Dermis blood vessel endothelial cell (primary cell): ENCODE measurements around the gene RAB9B. TPM values are rescaled to one million over a fixed set of nuclear protein-coding genes. Genes with fewer than 3 reads are reported as not detected.
A peak's percentile ranks its signal among the peaks of the same experiment; 100 is the strongest.

Source experiments
- DNase-seq: peaks from one replicate; pipeline ENCODE4 v3.0.0; 2010
- total RNA-seq: library from RNA; depleted of rRNA; stranded (reverse); fragments of >200 nt; gene quantifications from 2 replicates; pipeline ENCODE4 v1.2.3, GENCODE V29; 2014

Gene RAB9B
- total RNA-seq, 1 donor from 2014 or later, result 0.68 TPM

- DNase-seq, result no peak
These were observed 25.1 kb downstream of the RAB9B start for GRCh38 chrX:103806862-103807474.

DNA sequence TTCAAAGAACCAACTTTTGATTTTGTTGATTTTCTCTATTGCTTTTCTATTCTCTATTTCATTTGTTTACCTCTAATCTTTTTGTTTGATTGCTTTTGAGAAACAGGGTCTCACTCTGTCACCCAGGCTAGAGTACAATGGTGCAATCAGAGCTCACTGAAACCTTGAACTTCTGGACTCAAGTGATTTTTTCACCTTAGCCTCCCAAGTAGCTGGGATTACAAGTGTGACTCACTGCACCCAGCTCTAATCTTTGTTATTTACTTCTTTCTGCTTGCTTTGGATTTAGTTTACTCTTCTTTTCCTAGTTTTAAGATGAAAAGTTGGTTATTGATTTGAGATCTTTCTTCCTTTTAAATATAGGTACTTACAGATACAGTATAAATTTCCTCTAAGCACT lies 26.2 kb downstream of the RAB9B start:
- no peak for DNase-seq

- no peak for DNase-seq
These were observed 31.7 kb downstream of the RAB9B start for GRCh38 chrX:103800318-103800717.

- DNase-seq, result no peak
These were observed 34.4 kb downstream of the RAB9B start for GRCh38 chrX:103797691-103798090.

DNA sequence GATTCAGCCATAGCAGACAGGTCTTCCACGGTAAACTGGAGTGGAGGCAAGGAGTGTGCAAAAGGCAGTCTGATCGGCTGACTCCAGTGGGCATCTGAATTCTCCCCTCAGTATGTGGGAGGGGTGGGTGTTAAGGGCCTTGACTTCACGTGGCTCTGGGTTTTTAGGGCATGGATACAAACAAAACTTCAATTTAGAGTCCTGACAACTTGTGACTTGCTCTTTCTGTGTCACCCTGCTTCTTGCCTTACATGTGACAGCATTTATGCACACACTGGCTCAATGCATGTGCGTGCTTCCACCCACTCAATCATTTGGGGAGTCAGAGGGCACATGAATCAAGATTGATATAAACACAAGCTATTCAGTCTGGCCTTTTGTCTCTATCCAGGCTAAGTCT lies 37.9 kb downstream of the RAB9B start:
- no peak for DNase-seq

GRCh38 chrX:103793545-103793940 lies 38.5 kb downstream of the RAB9B start:
- DNase-seq, result no peak

DNA sequence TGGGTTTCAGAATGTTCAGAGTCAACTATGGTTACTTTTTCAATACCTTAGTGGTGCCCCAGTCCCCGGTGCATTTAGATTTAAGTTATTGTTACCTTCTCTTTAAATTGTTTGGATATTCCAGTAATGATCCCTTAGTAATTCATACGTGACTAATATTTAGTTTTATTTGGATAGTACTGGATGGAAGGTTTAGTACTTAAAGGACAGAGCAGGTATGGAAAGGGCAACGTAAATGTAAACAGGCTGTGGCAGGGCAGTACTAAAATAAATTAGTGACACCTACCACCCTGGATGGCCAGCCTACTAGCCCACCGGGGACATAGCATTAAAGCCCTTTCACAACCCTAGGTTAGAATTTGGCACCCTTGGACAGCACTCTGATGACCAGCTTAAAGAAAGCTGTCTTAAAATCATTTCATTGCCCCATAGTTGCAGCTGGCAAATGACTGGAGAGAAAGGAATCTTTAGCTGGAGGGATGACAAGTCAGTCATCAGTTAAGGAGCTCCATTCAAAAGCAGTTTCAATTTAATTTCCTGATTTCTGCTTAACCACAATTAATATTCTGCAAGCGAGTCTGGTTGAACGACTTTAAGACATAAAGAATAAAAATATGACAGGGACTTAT lies 39.0 kb downstream of the RAB9B start:
- no peak for DNase-seq

GRCh38 chrX:103791826-103792485 lies 40.1 kb downstream of the RAB9B start:
- peak; percentile 6 for DNase-seq

- DNase-seq, result no peak
These were observed 40.8 kb downstream of the RAB9B start for GRCh38 chrX:103791228-103791627.

GRCh38 chrX:103789004-103789403 lies 43.1 kb downstream of the RAB9B start:
- no peak for DNase-seq

DNA sequence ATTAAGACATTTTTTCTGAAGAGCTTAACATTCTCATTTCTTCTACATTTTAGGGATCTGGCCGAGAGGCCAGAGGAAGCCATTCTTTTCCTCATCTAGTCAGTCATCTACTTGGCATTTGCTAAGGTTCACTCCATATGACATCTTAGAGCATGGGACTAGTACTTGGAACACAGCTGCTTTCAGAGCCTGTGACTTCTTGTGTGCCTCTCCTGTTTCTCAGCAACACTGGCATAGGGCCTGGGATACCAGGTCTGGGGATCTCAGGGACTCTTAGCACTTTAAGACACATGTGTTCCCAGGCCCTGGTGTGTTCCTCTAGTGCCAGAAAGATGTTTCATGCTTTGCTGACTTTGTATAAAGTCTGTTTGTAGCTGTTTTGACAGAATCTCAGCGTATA lies 48.1 kb downstream of the RAB9B start:
- DNase-seq, result no peak

DNA sequence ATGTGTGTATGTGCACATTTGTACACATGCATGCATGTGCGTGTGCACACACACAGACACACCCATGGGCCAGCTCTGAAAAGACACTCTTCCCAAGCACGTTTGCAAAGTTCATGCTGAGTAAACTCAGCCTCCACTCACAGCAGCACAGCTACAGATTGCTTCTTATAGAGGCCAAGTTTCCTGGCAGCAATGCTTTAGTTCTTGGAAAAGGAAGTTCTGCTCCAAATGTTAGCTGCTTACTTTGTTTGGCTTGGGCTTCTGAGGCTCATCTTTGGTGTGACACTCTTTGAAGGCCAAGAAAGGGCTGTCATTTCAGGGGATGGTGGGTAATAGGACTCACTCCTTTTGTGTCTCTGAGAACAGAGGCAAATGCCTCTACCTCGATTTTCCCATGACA lies 48.9 kb downstream of the RAB9B start:
- no peak for DNase-seq

- DNase-seq, result no peak
These were observed 49.4 kb downstream of the RAB9B start for GRCh38 chrX:103782640-103783039.

- no peak for DNase-seq
These were observed 50.4 kb downstream of the RAB9B start for GRCh38 chrX:103781706-103782105.

GRCh38 chrX:103781062-103781402 lies 51.0 kb downstream of the RAB9B start:
- no peak for DNase-seq

GRCh38 chrX:103780336-103781061 lies 51.6 kb downstream of the RAB9B start:
- no peak for DNase-seq

- DNase-seq, result peak; percentile 29
These were observed 52.8 kb downstream of the RAB9B start for GRCh38 chrX:103779141-103779789.

GRCh38 chrX:103776546-103776945 lies 55.5 kb downstream of the RAB9B start, which contains the start of gene PLP1:
Gene PLP1, plus strand, starts transcription at chrX:103776840. Its CDS starts 156 bp downstream, at chrX:103776996.
- DNase-seq, result no peak

GRCh38 chrX:103774070-103774642 lies 57.9 kb downstream of the RAB9B start:
- peak; percentile 67 for DNase-seq

GRCh38 chrX:103773445-103773844 lies 58.6 kb downstream of the RAB9B start:
- no peak for DNase-seq
